CD4-positive, CD25-positive, alpha-beta regulatory T cell (primary cell): ENCODE data around the gene CDHR1. TPM values are rescaled to one million over a fixed set of nuclear protein-coding genes. Genes with fewer than 3 reads are reported as not detected.
"Not testable (repeated sequence)": the region's sequence is repeated elsewhere in the genome, so short reads cannot be mapped to it uniquely, and the experiment has no call there.

ENCODE experiments used
- ATAC-seq, 2 donors: fragments of 150-1000 bp; cut with Tn5 transposase; one replicate each; pipeline ENCODE4 v1.10.0; 2021; ENCODE audit warnings: low read depth in 2 of 2, moderate number of reproducible peaks in 2 of 2, moderate library complexity in 1 of 2
- DNase-seq, 3 donors: peaks; one replicate each; pipeline versions ENCODE4 v3.0.0 to v3.0.0-alpha.2; 2012 to 2022; ENCODE audit warnings: mixed read lengths in 1 of 3
- H3K27ac ChIP-seq: one replicate; pipeline ENCODE4 v1.7.0; 2013; ENCODE audit warnings: mild to moderate bottlenecking, low read length; ENCODE audit not compliant: insufficient read depth, poor library complexity, severe bottlenecking
- H3K27me3 ChIP-seq: one replicate; pipeline ENCODE4 v1.7.0; 2013; ENCODE audit warnings: low read length; ENCODE audit not compliant: control insufficient read depth, insufficient read depth
- H3K36me3 ChIP-seq: one replicate; pipeline ENCODE4 v1.7.0; 2013; ENCODE audit warnings: mild to moderate bottlenecking, low read length, moderate library complexity; ENCODE audit not compliant: control insufficient read depth, insufficient read depth
- H3K4me1 ChIP-seq: 2 replicates; pipeline ENCODE4 v1.7.0; 2013; ENCODE audit warnings: mild to moderate bottlenecking, low read length; ENCODE audit not compliant: insufficient read depth, control insufficient read depth, poor library complexity, severe bottlenecking
- H3K4me3 ChIP-seq: one replicate; pipeline ENCODE4 v1.7.0; 2013; ENCODE audit warnings: low read depth, mild to moderate bottlenecking, low read length, moderate library complexity
- H3K9me3 ChIP-seq, 2 experiments: 1 replicate in 1 of 2; 2 replicates in 1 of 2; pipeline ENCODE4 v1.7.0; 2013; ENCODE audit warnings: low read length in 2 of 2, mild to moderate bottlenecking in 1 of 2, moderate library complexity in 1 of 2; ENCODE audit not compliant: control insufficient read depth in 2 of 2
- H3K27ac Mint-ChIP-seq, 3 donors: one replicate each; pipeline ENCODE4 v1.8.0; 2020 to 2022; ENCODE audit warnings: mild to moderate bottlenecking in 3 of 3, mixed read lengths in 3 of 3, moderate library complexity in 2 of 3
- H3K27me3 Mint-ChIP-seq: one replicate; pipeline ENCODE4 v1.8.0; 2022; ENCODE audit warnings: mild to moderate bottlenecking, mixed read lengths
- H3K36me3 Mint-ChIP-seq: one replicate; pipeline ENCODE4 v1.8.0; 2020; ENCODE audit warnings: mixed read lengths
- H3K4me1 Mint-ChIP-seq, 4 donors: one replicate each; pipeline ENCODE4 v1.8.0; 2020 to 2022; ENCODE audit warnings: mixed read lengths in 4 of 4, mild to moderate bottlenecking in 1 of 4
- H3K4me3 Mint-ChIP-seq, 4 donors: one replicate each; pipeline ENCODE4 v1.8.0; 2020 to 2022; ENCODE audit warnings: mild to moderate bottlenecking in 4 of 4, mixed read lengths in 4 of 4, moderate library complexity in 3 of 4
- H3K9me3 Mint-ChIP-seq, 7 donors: one replicate each; pipeline ENCODE4 v1.8.0; 2020 to 2022; ENCODE audit warnings: mixed read lengths in 7 of 7, mild to moderate bottlenecking in 3 of 7, moderate library complexity in 2 of 7
- polyA plus RNA-seq, 4 donors: library from polyadenylated mRNA; unstranded; fragments of 300-500 nt; fragmentation: Illumina TruSeq; gene quantifications; one replicate each; pipeline ENCODE4 v1.2.3, GENCODE V29; 2021
- total RNA-seq: library from RNA; stranded (reverse); gene quantifications from one replicate; pipeline ENCODE4 v1.2.3, GENCODE V29; 2022

CDHR1 gene
- total RNA-seq, result 0.25 TPM
- under 1 TPM in 1 of 4 donors, not detected in 3; 0.28 TPM for polyA plus RNA-seq

DNA sequence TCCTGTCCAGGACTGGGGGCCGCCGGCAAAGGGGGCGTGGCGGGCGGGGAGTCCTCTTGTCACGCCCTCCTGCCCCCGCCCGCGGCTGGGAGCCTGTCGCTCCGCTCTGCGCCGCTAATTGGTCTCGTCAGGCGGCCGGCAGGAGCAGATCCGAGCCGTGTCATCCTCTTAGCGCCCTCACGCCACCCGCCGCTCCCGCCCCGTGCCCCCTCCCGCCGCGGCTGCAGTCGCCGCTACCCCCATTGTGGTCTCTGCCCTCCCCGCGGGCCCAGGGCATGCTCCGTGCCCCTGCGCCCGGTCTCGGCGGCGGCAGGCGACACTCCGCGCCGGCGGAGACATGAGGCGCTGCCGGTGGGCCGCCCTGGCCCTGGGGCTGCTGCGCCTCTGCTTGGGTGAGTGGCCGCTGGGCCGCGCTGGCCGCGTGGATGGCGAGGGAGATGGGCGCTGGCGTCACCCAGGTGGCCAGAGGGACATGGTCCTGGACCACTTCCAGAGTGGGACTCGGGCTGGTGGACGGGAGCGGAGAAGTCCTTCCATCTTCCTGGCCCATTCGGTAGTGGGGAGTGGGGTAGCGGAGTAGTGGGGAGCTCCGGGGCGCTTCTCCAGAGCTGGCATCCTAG, at the start of gene CDHR1:
Gene CDHR1, plus strand, starts transcription at position 114 of the 620 bp plus-strand sequence. Its CDS starts 224 bp downstream, at position 338.
- no peak within 1 kb of the TSS for H3K27ac ChIP-seq
- no peaks in the 10 kb centered on the region for H3K9me3 ChIP-seq
- Mint-ChIP-seq H3K27me3 (peaks cover 38% of the 10 kb centered on the region), H3K4me3 (peak within 1 kb of the TSS in 3 of 4 donors; percentile 28 to 67 (median 57)), H3K4me1 (peaks cover 0 to 35% (median 9%) of the 10 kb centered on the region in 4 donors), H3K27ac (no peak within 1 kb of the TSS), H3K36me3 (no peaks in the 10 kb centered on the region), H3K9me3 (peaks cover 0 to 8% (median 0%) of the 10 kb centered on the region in 7 donors)
- no peak within 1 kb of the TSS for H3K4me3 ChIP-seq
- ATAC-seq (peak; percentile 17 to 44), DNase-seq (peak in 2 of 3 donors; percentile 7 to 26)
- peaks cover 3% of the 10 kb centered on the region for H3K27me3 ChIP-seq
- peaks cover 22% of the 10 kb centered on the region for H3K4me1 ChIP-seq
- H3K36me3 ChIP-seq, result no peaks in the 10 kb centered on the region

GRCh38 chr10:84147347-84147746, 47.0 kb upstream of the CDHR1 start:
- DNase-seq (no peak), ATAC-seq (no peak)
- Histone ChIP-seq H3K4me3 (no peak overlapping the region), H3K9me3 (no peaks in the 10 kb centered on the region), H3K36me3 (peaks cover 89% of the 10 kb centered on the region), H3K4me1 (no peaks in the 10 kb centered on the region), H3K27ac (peak overlapping the region; percentile 17), H3K27me3 (no peaks in the 10 kb centered on the region)
- H3K27ac Mint-ChIP-seq, result no peak overlapping the region
- H3K4me1 Mint-ChIP-seq, result peaks cover 6 to 24% (median 16%) of the 10 kb centered on the region in 4 donors
- H3K4me3 Mint-ChIP-seq, result no peak overlapping the region
- peaks cover 47% of the 10 kb centered on the region for H3K36me3 Mint-ChIP-seq
- H3K9me3 Mint-ChIP-seq, result no peaks in the 10 kb centered on the region
- no peaks in the 10 kb centered on the region for H3K27me3 Mint-ChIP-seq

- DNase-seq (peak in 2 of 3 donors; percentile 44 to 67), ATAC-seq (peak in 1 of 2 donors; percentile 50)
- not testable (repeated sequence) for H3K9me3 Mint-ChIP-seq, H3K27ac Mint-ChIP-seq, H3K27me3 Mint-ChIP-seq, H3K27me3 ChIP-seq, H3K4me1 ChIP-seq, H3K9me3 ChIP-seq, H3K4me3 ChIP-seq, H3K4me3 Mint-ChIP-seq, H3K27ac ChIP-seq
- H3K36me3 ChIP-seq, result peaks cover 89% of the 10 kb centered on the region
- peaks cover 6 to 19% (median 15%) of the 10 kb centered on the region in 4 donors for H3K4me1 Mint-ChIP-seq
- peaks cover 48% of the 10 kb centered on the region for H3K36me3 Mint-ChIP-seq
Observed at GRCh38 chr10:84148006-84148597, 46.2 kb upstream of the CDHR1 start.

GRCh38 chr10:84149854-84150253, 44.5 kb upstream of the CDHR1 start:
- H3K27ac ChIP-seq, result no peak overlapping the region
- H3K9me3 ChIP-seq, result no peaks in the 10 kb centered on the region
- H3K36me3 ChIP-seq, result peaks cover 85% of the 10 kb centered on the region
- H3K4me1 Mint-ChIP-seq, result peaks cover 6 to 14% (median 12%) of the 10 kb centered on the region in 4 donors
- DNase-seq (no peak), ATAC-seq (no peak)
- H3K9me3 Mint-ChIP-seq, result no peaks in the 10 kb centered on the region
- peak overlapping the region in 1 of 3 donors; percentile 74 for H3K27ac Mint-ChIP-seq
- H3K36me3 Mint-ChIP-seq, result peaks cover 45% of the 10 kb centered on the region
- no peaks in the 10 kb centered on the region for H3K27me3 ChIP-seq
- no peak overlapping the region for H3K4me3 Mint-ChIP-seq
- H3K4me1 ChIP-seq, result no peaks in the 10 kb centered on the region
- no peak overlapping the region for H3K4me3 ChIP-seq
- no peaks in the 10 kb centered on the region for H3K27me3 Mint-ChIP-seq

- no peak for DNase-seq
- Mint-ChIP-seq H3K4me3 (no peak overlapping the region), H3K27me3 (no peaks in the 10 kb centered on the region), H3K9me3 (no peaks in the 10 kb centered on the region), H3K27ac (no peak overlapping the region), H3K36me3 (peaks cover 35% of the 10 kb centered on the region), H3K4me1 (peaks cover 0 to 10% (median 8%) of the 10 kb centered on the region in 4 donors)
- Histone ChIP-seq H3K27me3 (no peaks in the 10 kb centered on the region), H3K27ac (no peak overlapping the region), H3K4me3 (no peak overlapping the region), H3K4me1 (no peaks in the 10 kb centered on the region), H3K9me3 (no peaks in the 10 kb centered on the region), H3K36me3 (peaks cover 64% of the 10 kb centered on the region)
- ATAC-seq, result no peak
Observed at GRCh38 chr10:84152769-84153168, 41.6 kb upstream of the CDHR1 start.

GRCh38 chr10:84155521-84155920, 38.8 kb upstream of the CDHR1 start:
- Mint-ChIP-seq H3K9me3 (no peaks in the 10 kb centered on the region), H3K27ac (peak overlapping the region in 2 of 3 donors; percentile 64 to 76), H3K4me1 (peaks cover 0 to 7% (median 3%) of the 10 kb centered on the region in 4 donors), H3K36me3 (peaks cover 27% of the 10 kb centered on the region), H3K27me3 (no peaks in the 10 kb centered on the region), H3K4me3 (no peak overlapping the region)
- DNase-seq (no peak), ATAC-seq (no peak)
- Histone ChIP-seq H3K27ac (no peak overlapping the region), H3K9me3 (no peaks in the 10 kb centered on the region), H3K27me3 (no peaks in the 10 kb centered on the region), H3K4me1 (no peaks in the 10 kb centered on the region), H3K4me3 (no peak overlapping the region), H3K36me3 (peaks cover 43% of the 10 kb centered on the region)

- Histone ChIP-seq H3K27ac (no peak overlapping the region), H3K4me3 (no peak overlapping the region), H3K4me1 (no peaks in the 10 kb centered on the region), H3K27me3 (no peaks in the 10 kb centered on the region), H3K36me3 (peaks cover 38% of the 10 kb centered on the region), H3K9me3 (no peaks in the 10 kb centered on the region)
- peak overlapping the region in 1 of 3 donors; percentile 64 for H3K27ac Mint-ChIP-seq
- H3K27me3 Mint-ChIP-seq, result no peaks in the 10 kb centered on the region
- H3K36me3 Mint-ChIP-seq, result peaks cover 23% of the 10 kb centered on the region
- peaks cover 0 to 6% (median 2%) of the 10 kb centered on the region in 4 donors for H3K4me1 Mint-ChIP-seq
- no peak for DNase-seq
- H3K4me3 Mint-ChIP-seq, result no peak overlapping the region
- H3K9me3 Mint-ChIP-seq, result no peaks in the 10 kb centered on the region
- ATAC-seq, result no peak
Observed at GRCh38 chr10:84156009-84156408, 38.3 kb upstream of the CDHR1 start.
